GM23248 (cell line): ENCODE data around the gene LRG1.

Experiments
- EZH2 ChIP-seq: fragments of 200-600 bp; sonication (generic); IDR thresholded peaks from 2 replicates; pipeline ENCODE4 v1.6.1; 2018; ENCODE audit warnings: antibody characterized with exemption, mild to moderate bottlenecking; ENCODE audit not compliant: insufficient read depth, poor library complexity, severe bottlenecking
- EZH2phosphoT487 ChIP-seq: fragments of 200-600 bp; sonication (generic); IDR thresholded peaks from 2 replicates; pipeline ENCODE4 v1.6.1; 2018; ENCODE audit warnings: antibody characterized with exemption, moderate library complexity, mild to moderate bottlenecking, low read depth; ENCODE audit not compliant: insufficient read depth

DNA sequence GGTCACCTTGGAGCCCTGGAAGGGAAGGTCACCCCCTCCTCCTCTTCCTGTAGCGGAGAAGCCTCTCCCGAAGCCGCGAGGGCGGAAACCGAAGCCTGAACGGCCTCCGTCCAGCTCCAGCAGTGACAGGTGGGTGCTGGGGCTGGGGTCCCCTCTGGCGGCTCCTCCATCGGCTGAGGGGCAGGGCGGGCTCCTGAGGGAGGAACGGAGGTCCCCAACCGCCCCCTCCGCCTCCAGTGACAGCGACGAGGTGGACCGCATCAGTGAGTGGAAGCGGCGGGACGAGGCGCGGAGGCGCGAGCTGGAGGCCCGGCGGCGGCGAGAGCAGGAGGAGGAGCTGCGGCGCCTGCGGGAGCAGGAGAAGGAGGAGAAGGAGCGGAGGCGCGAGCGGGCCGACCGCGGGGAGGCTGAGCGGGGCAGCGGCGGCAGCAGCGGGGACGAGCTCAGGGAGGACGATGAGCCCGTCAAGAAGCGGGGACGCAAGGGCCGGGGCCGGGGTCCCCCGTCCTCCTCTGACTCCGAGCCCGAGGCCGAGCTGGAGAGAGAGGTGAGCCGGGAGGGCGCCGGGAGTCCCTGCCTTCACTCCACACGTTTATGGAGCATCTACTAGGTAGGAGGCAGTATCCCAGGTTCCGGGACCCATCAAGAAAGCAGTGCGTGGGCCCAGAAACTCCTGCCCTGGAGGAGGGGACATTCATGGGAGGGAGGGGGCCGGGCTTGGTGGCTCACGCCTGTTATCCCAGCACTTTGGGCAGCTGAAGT is 45.7 kb downstream of the LRG1 start:
- no peak for TF ChIP-seq EZH2phosphoT487
- TF ChIP-seq EZH2, result no peak
